Nephron (organoid): Measurements from ENCODE around the gene SLC11A2.

Experiments used
- H3K27ac Mint-ChIP-seq, 3 experiments: 2 replicates each; pipeline ENCODE4 v1.8.0; 2020; ENCODE audit warnings: mixed read lengths in 3 of 3, mild to moderate bottlenecking in 2 of 3, moderate library complexity in 1 of 3
- H3K27me3 Mint-ChIP-seq: 2 replicates; pipeline ENCODE4 v1.8.0; 2021; ENCODE audit warnings: low read depth, mild to moderate bottlenecking, moderate library complexity, mixed read lengths
- H3K36me3 Mint-ChIP-seq: 2 replicates; pipeline ENCODE4 v1.8.0; 2020; ENCODE audit warnings: low read depth, mixed read lengths
- H3K4me1 Mint-ChIP-seq: 2 replicates; pipeline ENCODE4 v1.8.0; 2020; ENCODE audit warnings: mixed read lengths
- H3K4me3 Mint-ChIP-seq, 3 experiments: 2 replicates each; pipeline ENCODE4 v1.8.0; 2020; ENCODE audit warnings: mild to moderate bottlenecking in 3 of 3, mixed read lengths in 3 of 3, moderate library complexity in 2 of 3
- H3K9me3 Mint-ChIP-seq: 2 replicates; pipeline ENCODE4 v1.8.0; 2020; ENCODE audit warnings: mixed read lengths
- CTCF ChIP-seq, 3 experiments: fragments of 200-600 bp; sonication (generic); IDR thresholded peaks; one replicate each; pipeline ENCODE4 v1.5.0; 2021; ENCODE audit warnings: antibody characterized with exemption in 3 of 3; ENCODE audit not compliant: unreplicated experiment in 3 of 3

Gene SLC11A2

GRCh38 chr12:50988051-50988450 lies 38.1 kb downstream of the SLC11A2 start:
- H3K4me1 Mint-ChIP-seq, result no peaks in the 10 kb centered on the region
- no peak overlapping the region for H3K4me3 Mint-ChIP-seq
- TF ChIP-seq CTCF (IDR thresholded peaks at IDR 0.05; ENCODE audit: unreplicated experiment in 3 of 3), result no peak
- H3K27me3 Mint-ChIP-seq, result no peaks in the 10 kb centered on the region
- no peaks in the 10 kb centered on the region for H3K9me3 Mint-ChIP-seq
- H3K27ac Mint-ChIP-seq, result no peak overlapping the region
- peaks cover 42% of the 10 kb centered on the region for H3K36me3 Mint-ChIP-seq

- H3K9me3 Mint-ChIP-seq, result no peaks in the 10 kb centered on the region
- peak; percentile 58 to 63 (median 59) for TF ChIP-seq CTCF (IDR thresholded peaks at IDR 0.05; ENCODE audit: unreplicated experiment in 3 of 3)
- no peaks in the 10 kb centered on the region for H3K27me3 Mint-ChIP-seq
- H3K4me3 Mint-ChIP-seq, result no peak overlapping the region
- no peaks in the 10 kb centered on the region for H3K4me1 Mint-ChIP-seq
- peak overlapping the region in 2 of 3 experiments; percentile 26 to 27 for H3K27ac Mint-ChIP-seq
- peaks cover 35% of the 10 kb centered on the region for H3K36me3 Mint-ChIP-seq
These were observed 39.0 kb downstream of the SLC11A2 start for GRCh38 chr12:50986966-50987737.

DNA sequence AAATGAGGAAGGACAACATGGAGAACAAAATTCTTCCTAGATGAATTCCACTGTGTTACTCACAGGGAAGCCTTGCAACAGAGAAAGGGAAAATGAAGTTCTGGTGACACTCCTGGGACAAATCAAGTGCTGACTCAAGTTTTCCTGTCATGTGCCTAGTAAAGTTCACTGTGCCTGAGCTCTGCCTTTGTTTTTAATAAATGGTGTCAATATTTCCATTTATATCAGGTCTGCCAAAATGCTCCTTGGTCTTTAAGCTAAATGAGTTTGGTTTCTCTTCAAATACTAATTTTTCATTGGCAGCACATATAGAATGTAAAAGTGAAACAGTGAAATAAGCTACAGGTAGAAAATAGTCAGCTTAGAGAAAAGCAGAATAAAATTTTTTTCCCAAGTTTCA lies 40.9 kb downstream of the SLC11A2 start:
- Mint-ChIP-seq H3K4me3 (no peak overlapping the region), H3K9me3 (no peaks in the 10 kb centered on the region), H3K36me3 (peaks cover 21% of the 10 kb centered on the region), H3K27ac (no peak overlapping the region), H3K4me1 (no peaks in the 10 kb centered on the region), H3K27me3 (no peaks in the 10 kb centered on the region)
- no peak for TF ChIP-seq CTCF (IDR thresholded peaks at IDR 0.05; ENCODE audit: unreplicated experiment in 3 of 3)

- no peaks in the 10 kb centered on the region for H3K9me3 Mint-ChIP-seq
- no peak for TF ChIP-seq CTCF (IDR thresholded peaks at IDR 0.05; ENCODE audit: unreplicated experiment in 3 of 3)
- no peaks in the 10 kb centered on the region for H3K4me1 Mint-ChIP-seq
- H3K36me3 Mint-ChIP-seq, result peaks cover 20% of the 10 kb centered on the region
- H3K27ac Mint-ChIP-seq, result no peak overlapping the region
- H3K27me3 Mint-ChIP-seq, result no peaks in the 10 kb centered on the region
- no peak overlapping the region for H3K4me3 Mint-ChIP-seq
These were observed 41.4 kb downstream of the SLC11A2 start for GRCh38 chr12:50984586-50985298.

GRCh38 chr12:50981319-50982239 lies 44.6 kb downstream of the SLC11A2 start:
- Mint-ChIP-seq H3K27me3 (no peaks in the 10 kb centered on the region), H3K4me3 (no peak overlapping the region), H3K4me1 (no peaks in the 10 kb centered on the region), H3K27ac (no peak overlapping the region), H3K36me3 (peaks cover 22% of the 10 kb centered on the region), H3K9me3 (peaks cover 4% of the 10 kb centered on the region)
- TF ChIP-seq CTCF (IDR thresholded peaks at IDR 0.05; ENCODE audit: unreplicated experiment in 3 of 3), result no peak
